HepG2 (cell line): ENCODE results near the gene PODXL2. TPM values are rescaled to one million over a fixed set of nuclear protein-coding genes. Genes with fewer than 3 reads are reported as not detected.

Experiments
- ARID5B ChIP-seq: IDR thresholded peaks from 2 replicates; pipeline ENCODE4 v1.4.0; 2020; ENCODE audit warnings: mild to moderate bottlenecking, missing genetic modification reagents
- CREBL2 ChIP-seq: sonication (generic); formaldehyde crosslinking; IDR thresholded peaks from 2 replicates; pipeline ENCODE4 v1.8.1; 2023; ENCODE audit warnings: missing genetic modification reagents, mild to moderate bottlenecking, borderline replicate concordance
- FOXK1 ChIP-seq: sonication (generic); formaldehyde crosslinking; IDR thresholded peaks from 2 replicates; pipeline ENCODE4 v1.4.0; 2020; ENCODE audit warnings: low read depth, missing genetic modification reagents, borderline replicate concordance
- GMEB1 ChIP-seq: sonication (generic); formaldehyde crosslinking; IDR thresholded peaks from 2 replicates; pipeline ENCODE4 v1.5.1; 2020; ENCODE audit warnings: missing genetic modification reagents, mild to moderate bottlenecking, borderline replicate concordance
- MAX ChIP-seq: IDR thresholded peaks from 2 replicates; pipeline ENCODE4 v1.6.1; 2012; ENCODE audit warnings: inconsistent platforms
- MED8 ChIP-seq: sonication (generic); formaldehyde crosslinking; IDR thresholded peaks from 2 replicates; pipeline ENCODE4 v1.8.1; 2023; ENCODE audit warnings: mild to moderate bottlenecking, missing genetic modification reagents; ENCODE audit not compliant: insufficient replicate concordance
- NFE2 ChIP-seq: sonication (generic); formaldehyde crosslinking; IDR thresholded peaks from 2 replicates; pipeline ENCODE4 v1.4.0; 2020; ENCODE audit warnings: missing genetic modification reagents
- NFYB ChIP-seq: sonication (generic); formaldehyde crosslinking; IDR thresholded peaks from 2 replicates; pipeline ENCODE4 v1.4.0; 2020; ENCODE audit warnings: missing genetic modification reagents
- PHF8 ChIP-seq: sonication (generic); formaldehyde crosslinking; IDR thresholded peaks from 2 replicates; pipeline ENCODE4 v1.5.0; 2020; ENCODE audit warnings: missing genetic modification reagents
- POGK ChIP-seq: sonication (generic); formaldehyde crosslinking; conservative IDR thresholded peaks from 2 replicates; pipeline ENCODE4 v1.8.0; 2022; ENCODE audit warnings: mild to moderate bottlenecking, moderate library complexity, missing genetic modification reagents
- SAP130 ChIP-seq: IDR thresholded peaks from 2 replicates; pipeline ENCODE4 v1.6.1; 2016; ENCODE audit warnings: low read depth
- STAT5B ChIP-seq: sonication (generic); formaldehyde crosslinking; IDR thresholded peaks from 2 replicates; pipeline ENCODE4 v1.4.0; 2020; ENCODE audit warnings: missing genetic modification reagents
- ZBTB37 ChIP-seq: sonication (generic); formaldehyde crosslinking; IDR thresholded peaks from 2 replicates; pipeline ENCODE4 v1.4.0; 2020; ENCODE audit warnings: mild to moderate bottlenecking, missing genetic modification reagents
- ZFP37 ChIP-seq: sonication (generic); formaldehyde crosslinking; IDR thresholded peaks from 2 replicates; pipeline ENCODE4 v1.4.0; 2020; ENCODE audit warnings: missing genetic modification reagents, borderline replicate concordance
- ZNF317 ChIP-seq: sonication (generic); formaldehyde crosslinking; IDR thresholded peaks from 2 replicates; pipeline ENCODE4 v1.5.0; 2020; ENCODE audit warnings: mild to moderate bottlenecking, missing genetic modification reagents
- ZNF510 ChIP-seq: sonication (generic); formaldehyde crosslinking; IDR thresholded peaks from 2 replicates; pipeline ENCODE4 v1.4.0; 2020; ENCODE audit warnings: low read depth, mild to moderate bottlenecking, missing genetic modification reagents
- ZNF800 ChIP-seq: sonication (generic); formaldehyde crosslinking; IDR thresholded peaks from 2 replicates; pipeline ENCODE4 v1.4.0; 2020; ENCODE audit warnings: missing genetic modification reagents
- polyA plus RNA-seq, 8 experiments: library from polyadenylated mRNA; depleted of rRNA in 3 of 8; stranded (reverse) in 7 of 8; unstranded in 1 of 8; fragments of >200 nt; fragmentation: Illumina TruSeq in 4 of 8; extraction: Trizol in 4 of 8; gene quantifications; 2 replicates each; pipeline versions ENCODE4 v1.2.1 to v1.2.3, GENCODE V29; 2011 to 2016; ENCODE audit warnings: low read depth in 4 of 8, missing spikeins in 1 of 8, mixed read lengths in 1 of 8; ENCODE audit not compliant: insufficient read depth in 1 of 8
- total RNA-seq, 5 experiments: library from RNA; depleted of rRNA; stranded (reverse); fragments of >200 nt; fragmentation: Illumina TruSeq; extraction: Trizol; gene quantifications; 2 replicates each; pipeline ENCODE4 v1.2.3, GENCODE V29; 2016; ENCODE audit warnings: low read depth in 1 of 5

The PODXL2 gene
- total and polyA plus RNA-seq, 2 of the 13 experiments (the other 11 are each of a cell fraction or from before 2014, with no cell fraction given): 20.4 to 25.1 TPM

- no peak for TF ChIP-seq GMEB1 (CRISPR knock-in tag)
- TF ChIP-seq ZNF800: 0 out of 2 replicates have a peak, but pooled peaks have one; percentile 48
- no peak for TF ChIP-seq ARID5B (CRISPR knock-in tag)
- peak; percentile 91 for TF ChIP-seq PHF8 (CRISPR knock-in tag)
- TF ChIP-seq ZNF317 (CRISPR knock-in tag): no peak
- no peak for TF ChIP-seq NFE2
- TF ChIP-seq POGK: 0 out of 2 replicates have a peak, but pooled peaks have one; percentile 1
- TF ChIP-seq STAT5B: no peak
- no peak for TF ChIP-seq ZFP37
- TF ChIP-seq ZBTB37 (CRISPR knock-in tag): no peak
- TF ChIP-seq ZNF510 (CRISPR knock-in tag): no peak
- TF ChIP-seq MAX: peak; percentile 47; the same call in 1 of the 2 replicates
- TF ChIP-seq FOXK1 (CRISPR knock-in tag): 0 out of 2 replicates have a peak, but pooled peaks have one; percentile 29
- no peak for TF ChIP-seq NFYB (CRISPR knock-in tag)
- peak; percentile 71 for TF ChIP-seq SAP130
- TF ChIP-seq MED8 (CRISPR knock-in tag): peak; percentile 25
- no peak for TF ChIP-seq CREBL2
Measured at GRCh38 chr3:127672429-127673190, 43.6 kb downstream of the PODXL2 start, which contains the start of gene ABTB1 (continued).
